K562 (cell line): ENCODE data around the gene LHFPL5.

ENCODE experiments used
- ATF1 ChIP-seq, 2 experiments: fragments of 450-650 bp in 1 of 2; IDR thresholded peaks; 2 replicates each; pipeline ENCODE4 v1.6.1; 2016; ENCODE audit warnings: missing compliant biosample characterization in 1 of 2, missing genetic modification characterization in 1 of 2
- NFIC ChIP-seq: fragments of 450-650 bp; IDR thresholded peaks from 2 replicates; pipeline ENCODE4 v1.6.1; 2017; ENCODE audit warnings: mild to moderate bottlenecking, inconsistent platforms
- NR2C2 ChIP-seq, 2 experiments: fragments of 200-800 bp in 1 of 2; sonication (Bioruptor generic) in 1 of 2; sonication (generic) in 1 of 2; formaldehyde crosslinking in 1 of 2; IDR thresholded peaks; 2 replicates each; pipeline versions ENCODE4 v1.6.1 to v1.8.0; 2016 to 2022; ENCODE audit warnings: mild to moderate bottlenecking in 1 of 2, missing compliant biosample characterization in 1 of 2, missing genetic modification characterization in 1 of 2, missing genetic modification reagents in 1 of 2
- PATZ1 ChIP-seq: fragments of 250-450 bp; sonication (Bioruptor Pico); IDR thresholded peaks from 2 replicates; pipeline ENCODE4 v1.5.0; 2020; ENCODE audit warnings: mild to moderate bottlenecking, borderline replicate concordance
- PCBP2 ChIP-seq: fragments of 200-400 bp; formaldehyde crosslinking; IDR thresholded peaks from 2 replicates; pipeline ENCODE4 v1.6.1; 2018; ENCODE audit warnings: low read length, low read depth, mild to moderate bottlenecking, moderate library complexity; ENCODE audit not compliant: poor library complexity, severe bottlenecking
- RB1 ChIP-seq: fragments of 450-650 bp; IDR thresholded peaks from 2 replicates; pipeline ENCODE4 v1.6.1; 2017; ENCODE audit warnings: low read depth, mild to moderate bottlenecking
- RBFOX2 ChIP-seq: fragments of 200-400 bp; formaldehyde crosslinking; IDR thresholded peaks from 2 replicates; pipeline ENCODE4 v1.6.1; 2017; ENCODE audit warnings: low read depth, mild to moderate bottlenecking, low read length, moderate library complexity
- USF2 ChIP-seq: sonication (generic); formaldehyde crosslinking; IDR thresholded peaks from 2 replicates; pipeline ENCODE4 v1.5.0; 2020; ENCODE audit warnings: missing genetic modification reagents
- YBX1 ChIP-seq: fragments of 450-650 bp; IDR thresholded peaks from 2 replicates; pipeline ENCODE4 v1.7.1; 2016; ENCODE audit warnings: mild to moderate bottlenecking
- ZNF408 ChIP-seq: fragments of 250-450 bp; sonication (Bioruptor Pico); IDR thresholded peaks from 2 replicates; pipeline ENCODE4 v1.4.0; 2020; ENCODE audit warnings: low read depth, mild to moderate bottlenecking, moderate library complexity
- TF ChIP-seq, protein P1 (sequence below), 3 experiments: IDR thresholded peaks in 2 of 3; conservative IDR thresholded peaks in 1 of 3; 2 replicates each; pipeline ENCODE4 v1.5.1; 2011 to 2012; ENCODE audit warnings: low read length in 3 of 3, mild to moderate bottlenecking in 3 of 3, control low read depth in 2 of 3, improper control_type of control experiment in 1 of 3, inconsistent platforms in 1 of 3, low read depth in 1 of 3, mixed read lengths in 1 of 3, moderate library complexity in 1 of 3; ENCODE audit not compliant: insufficient read depth in 2 of 3

DNA sequence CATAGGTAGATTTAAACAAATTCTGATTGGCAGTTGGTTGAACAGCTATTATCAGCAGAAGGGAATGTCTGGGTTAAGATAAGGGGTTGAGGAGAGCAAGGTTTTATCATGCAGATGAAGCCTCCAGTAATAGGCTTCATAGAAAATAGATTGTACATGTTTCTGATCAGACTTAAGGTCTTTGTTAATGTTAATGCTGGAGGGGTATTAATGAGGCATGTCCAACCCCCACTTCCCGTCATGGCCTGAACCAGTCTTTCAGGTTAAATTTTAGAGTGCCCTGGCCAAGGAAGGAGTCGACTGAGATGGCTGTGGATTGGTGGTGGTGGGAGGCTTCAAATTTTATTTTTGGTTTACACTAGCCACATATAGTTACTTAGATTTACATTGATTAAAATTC is 21.0 kb upstream of the LHFPL5 start:
- TF ChIP-seq YBX1 (no peak), ZNF408 (CRISPR knock-in tag) (no peak), ATF1 (CRISPR knock-in tag; IDR thresholded peaks at IDR 0.05) (no peak), ATF1 (tag; IDR thresholded peaks at IDR 0.05) (no peak), USF2 (CRISPR knock-in tag) (no peak), NR2C2 (CRISPR knock-in tag; IDR thresholded peaks at IDR 0.05) (no peak), NR2C2 (tag; IDR thresholded peaks at IDR 0.05) (no peak), PCBP2 (no peak), NFIC (no peak), PATZ1 (no peak), RBFOX2 (no peak), RB1 (no peak)
- TF ChIP-seq, protein P1, sequence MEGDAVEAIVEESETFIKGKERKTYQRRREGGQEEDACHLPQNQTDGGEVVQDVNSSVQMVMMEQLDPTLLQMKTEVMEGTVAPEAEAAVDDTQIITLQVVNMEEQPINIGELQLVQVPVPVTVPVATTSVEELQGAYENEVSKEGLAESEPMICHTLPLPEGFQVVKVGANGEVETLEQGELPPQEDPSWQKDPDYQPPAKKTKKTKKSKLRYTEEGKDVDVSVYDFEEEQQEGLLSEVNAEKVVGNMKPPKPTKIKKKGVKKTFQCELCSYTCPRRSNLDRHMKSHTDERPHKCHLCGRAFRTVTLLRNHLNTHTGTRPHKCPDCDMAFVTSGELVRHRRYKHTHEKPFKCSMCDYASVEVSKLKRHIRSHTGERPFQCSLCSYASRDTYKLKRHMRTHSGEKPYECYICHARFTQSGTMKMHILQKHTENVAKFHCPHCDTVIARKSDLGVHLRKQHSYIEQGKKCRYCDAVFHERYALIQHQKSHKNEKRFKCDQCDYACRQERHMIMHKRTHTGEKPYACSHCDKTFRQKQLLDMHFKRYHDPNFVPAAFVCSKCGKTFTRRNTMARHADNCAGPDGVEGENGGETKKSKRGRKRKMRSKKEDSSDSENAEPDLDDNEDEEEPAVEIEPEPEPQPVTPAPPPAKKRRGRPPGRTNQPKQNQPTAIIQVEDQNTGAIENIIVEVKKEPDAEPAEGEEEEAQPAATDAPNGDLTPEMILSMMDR (IDR thresholded peaks at IDR 0.05 in 2 of 3, conservative IDR thresholded peaks at IDR 0.05 in 1 of 3; ENCODE audit: insufficient read depth in 2 of 3, low read depth in 1 of 3, low read length in 3 of 3), result no peak
